Endothelial cell of umbilical vein (primary cell): ENCODE measurements around the gene CYB5R2. TPM values are rescaled to one million over a fixed set of nuclear protein-coding genes. Genes with fewer than 3 reads are reported as not detected.

Experiments
- BruUV-seq: library from RNA; stranded (reverse); fragments of 400-500 nt; replicated peaks from 2 replicates; lab custom pipeline; 2021; lab: Mats Ljungman, UMichigan
- CTCF ChIA-PET: fragments of 300-600, 350-600 bp; sonication (Branson Sonifier 250); formaldehyde crosslinking; loops from one replicate; lab custom pipeline; 2021; ENCODE audit warnings: antibody characterized with exemption, inconsistent platforms; lab: Charles Lee
- POLR2A ChIA-PET: fragments of 300-600, 350-600 bp; sonication (Branson Sonifier 250); formaldehyde crosslinking; loops from one replicate; lab custom pipeline; 2021; ENCODE audit warnings: antibody characterized with exemption, inconsistent platforms; lab: Charles Lee
- DNase-seq: peaks from one replicate; pipeline ENCODE4 v3.0.0-alpha.2; 2011; ENCODE audit warnings: low read depth, low spot score
- FAIRE-seq: peaks from 2 replicates; lab custom pipeline; 2011; peaks lifted over from hg19 to GRCh38; lab: Jason Lieb, UNC
- H2AFZ ChIP-seq: 2 replicates; pipeline ENCODE4 v1.6.0; 2012; ENCODE audit warnings: low read depth, low read length, control low read depth, inconsistent platforms
- H3K27ac ChIP-seq: 2 replicates; pipeline ENCODE4 v1.5.1; 2011; ENCODE audit warnings: low read depth, mild to moderate bottlenecking, control low read depth, low read length, moderate library complexity; ENCODE audit not compliant: insufficient read depth
- H3K27me3 ChIP-seq, 2 experiments: 2 replicates each; pipeline versions ENCODE4 v1.6.0 to v1.6.1; 2011; ENCODE audit warnings: low read length in 2 of 2, mixed read lengths in 1 of 2; ENCODE audit not compliant: control insufficient read depth in 2 of 2, insufficient read depth in 2 of 2
- H3K36me3 ChIP-seq, 2 experiments: 2 replicates in 1 of 2; 3 replicates in 1 of 2; pipeline ENCODE4 v1.5.1; 2011; ENCODE audit warnings: low read length in 2 of 2, mild to moderate bottlenecking in 1 of 2, moderate library complexity in 1 of 2; ENCODE audit not compliant: control insufficient read depth in 2 of 2, insufficient read depth in 2 of 2; ENCODE audit errors: extremely low read depth in 1 of 2
- H3K4me1 ChIP-seq: 3 replicates; pipeline ENCODE4 v1.5.1; 2011; ENCODE audit warnings: mild to moderate bottlenecking, low read length; ENCODE audit not compliant: control insufficient read depth, insufficient read depth; ENCODE audit errors: extremely low read depth
- H3K4me2 ChIP-seq: 2 replicates; pipeline ENCODE4 v1.6.1; 2011; ENCODE audit warnings: low read length, control low read depth, mixed read lengths; ENCODE audit not compliant: insufficient read depth
- H3K4me3 ChIP-seq, 3 experiments: fragments of 200-600 bp in 1 of 3; sonication (generic), shearing (Covaris generic) in 1 of 3; replicated peaks in 1 of 3; 2 replicates each; pipeline ENCODE4 v1.5.1; 2011 to 2016; ENCODE audit warnings: control low read depth in 3 of 3, low read length in 3 of 3, mild to moderate bottlenecking in 2 of 3, inconsistent platforms in 1 of 3, low read depth in 1 of 3, moderate library complexity in 1 of 3; ENCODE audit not compliant: insufficient read depth in 1 of 3
- H3K79me2 ChIP-seq: 2 replicates; pipeline ENCODE4 v1.6.0; 2012; ENCODE audit warnings: low read length, inconsistent platforms; ENCODE audit not compliant: control insufficient read depth, insufficient read depth
- H3K9ac ChIP-seq: replicated peaks from 2 replicates; pipeline ENCODE3; 2011; ENCODE audit warnings: low read length, control low read depth; ENCODE audit not compliant: insufficient read depth; ENCODE audit errors: extremely low read depth
- H3K9me1 ChIP-seq: replicated peaks from 3 replicates; pipeline ENCODE4 v1.6.0; 2011; ENCODE audit warnings: mild to moderate bottlenecking, low read length; ENCODE audit not compliant: control insufficient read depth, insufficient read depth; ENCODE audit errors: extremely low read depth
- H3K9me3 ChIP-seq: replicated peaks from 2 replicates; pipeline ENCODE4 v1.5.1; 2012; ENCODE audit warnings: low read length, inconsistent platforms; ENCODE audit not compliant: control insufficient read depth, insufficient read depth
- H4K20me1 ChIP-seq: replicated peaks from 2 replicates; pipeline ENCODE3; 2011; ENCODE audit warnings: mild to moderate bottlenecking, low read length; ENCODE audit not compliant: control insufficient read depth, insufficient read depth; ENCODE audit errors: extremely low read depth
- EZH2 ChIP-seq: IDR thresholded peaks from 2 replicates; pipeline ENCODE4 v1.6.1; 2012; ENCODE audit warnings: borderline replicate concordance, low read depth, mild to moderate bottlenecking, moderate library complexity, low read length, inconsistent platforms; ENCODE audit not compliant: severe bottlenecking
- FOS ChIP-seq: IDR thresholded peaks from 2 replicates; pipeline ENCODE4 v1.6.1; 2011; ENCODE audit warnings: mild to moderate bottlenecking, low read length, moderate library complexity, borderline replicate concordance; ENCODE audit not compliant: insufficient read depth
- GATA2 ChIP-seq: IDR thresholded peaks from 2 replicates; pipeline ENCODE4 v1.7.0; 2011; ENCODE audit warnings: low read depth, mild to moderate bottlenecking, moderate library complexity, mixed read lengths, low read length; ENCODE audit not compliant: insufficient read length, insufficient read depth
- JUN ChIP-seq: IDR thresholded peaks from 2 replicates; pipeline ENCODE4 v1.6.1; 2011; ENCODE audit warnings: borderline replicate concordance, low read depth; ENCODE audit not compliant: insufficient read length, insufficient read depth
- MAX ChIP-seq: IDR thresholded peaks from 2 replicates; pipeline ENCODE4 v1.6.1; 2011; ENCODE audit not compliant: insufficient read depth, insufficient read length
- MYC ChIP-seq: IDR thresholded peaks from one replicate; pipeline ENCODE4 v1.6.1; 2011; ENCODE audit warnings: mild to moderate bottlenecking, low read depth, low read length
- POLR2A ChIP-seq: IDR thresholded peaks from 2 replicates; pipeline ENCODE4 v1.6.1; 2012; ENCODE audit warnings: low read depth, mild to moderate bottlenecking, control low read depth, low read length
- POLR2AphosphoS5 ChIP-seq: IDR thresholded peaks from 2 replicates; pipeline ENCODE4 v1.6.1; 2012; ENCODE audit warnings: low read depth, mild to moderate bottlenecking, control low read depth, low read length, moderate library complexity; ENCODE audit not compliant: insufficient read depth
- dilution Hi-C: fragments of 300-500 bp; cut with MboI; formaldehyde crosslinking; loops from one replicate; pipeline ENCODE4 v1.15.0; 2019; ENCODE audit warnings: low sequenced_read_pairs; ENCODE audit not compliant: extremely low pct_ligation_motif_present
- intact Hi-C: fragments of 100-400 bp; cut with micrococcal nuclease; formaldehyde crosslinking; loops from one replicate; pipeline ENCODE4 v1.10.0; 2022
- polyA plus RNA-seq, 4 experiments: library from polyadenylated mRNA; depleted of rRNA in 3 of 4; stranded (reverse) in 3 of 4; unstranded in 1 of 4; fragments of >200 nt; gene quantifications; 2 replicates each; pipeline versions ENCODE4 v1.2.1 to v1.2.3, GENCODE V29; 2011 to 2012; ENCODE audit warnings: missing spikeins in 1 of 4
- total RNA-seq: library from RNA; stranded (reverse); gene quantifications from 2 replicates; pipeline ENCODE4 v1.2.3, GENCODE V29; 2021
- TF ChIP-seq, protein P1 (sequence below), 2 donors: IDR thresholded peaks; 1 replicate in 1 of 2; 2 replicates in 1 of 2; pipeline ENCODE4 v1.5.1; 2011; ENCODE audit warnings: low read length in 2 of 2, mild to moderate bottlenecking in 2 of 2, moderate library complexity in 2 of 2, control low read depth in 1 of 2, inconsistent platforms in 1 of 2, low read depth in 1 of 2; ENCODE audit not compliant: insufficient read depth in 1 of 2; ENCODE audit errors: extremely low read depth in 1 of 2

The CYB5R2 gene
- total and polyA plus RNA-seq, 2 donors (not counting 3 experiments of a cell fraction or from before 2014, with no cell fraction given): 4.8 to 5.0 TPM

- H4K20me1 ChIP-seq: no peaks in the 10 kb centered on the region
- no TSS peak for BruUV-seq
- H3K4me1 ChIP-seq: peaks cover 2% of the 10 kb centered on the region
- H3K9ac ChIP-seq: no peak overlapping the region
- H3K36me3 ChIP-seq: no peaks in the 10 kb centered on the region
- FAIRE-seq (no peak), DNase-seq (no peak)
- H3K9me1 ChIP-seq: no peaks in the 10 kb centered on the region
- H3K79me2 ChIP-seq: no peaks in the 10 kb centered on the region
- no peak for TF ChIP-seq JUN
- TF ChIP-seq EZH2: no peak
- no peak for TF ChIP-seq MAX
- no peak for TF ChIP-seq POLR2A
- TF ChIP-seq, protein P1, sequence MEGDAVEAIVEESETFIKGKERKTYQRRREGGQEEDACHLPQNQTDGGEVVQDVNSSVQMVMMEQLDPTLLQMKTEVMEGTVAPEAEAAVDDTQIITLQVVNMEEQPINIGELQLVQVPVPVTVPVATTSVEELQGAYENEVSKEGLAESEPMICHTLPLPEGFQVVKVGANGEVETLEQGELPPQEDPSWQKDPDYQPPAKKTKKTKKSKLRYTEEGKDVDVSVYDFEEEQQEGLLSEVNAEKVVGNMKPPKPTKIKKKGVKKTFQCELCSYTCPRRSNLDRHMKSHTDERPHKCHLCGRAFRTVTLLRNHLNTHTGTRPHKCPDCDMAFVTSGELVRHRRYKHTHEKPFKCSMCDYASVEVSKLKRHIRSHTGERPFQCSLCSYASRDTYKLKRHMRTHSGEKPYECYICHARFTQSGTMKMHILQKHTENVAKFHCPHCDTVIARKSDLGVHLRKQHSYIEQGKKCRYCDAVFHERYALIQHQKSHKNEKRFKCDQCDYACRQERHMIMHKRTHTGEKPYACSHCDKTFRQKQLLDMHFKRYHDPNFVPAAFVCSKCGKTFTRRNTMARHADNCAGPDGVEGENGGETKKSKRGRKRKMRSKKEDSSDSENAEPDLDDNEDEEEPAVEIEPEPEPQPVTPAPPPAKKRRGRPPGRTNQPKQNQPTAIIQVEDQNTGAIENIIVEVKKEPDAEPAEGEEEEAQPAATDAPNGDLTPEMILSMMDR (IDR thresholded peaks at IDR 0.05; ENCODE audit: extremely low read depth in 1 of 2, insufficient read depth in 1 of 2, low read depth in 1 of 2, low read length in 2 of 2): no peak
- no peak for TF ChIP-seq FOS
- no peak for TF ChIP-seq GATA2
- no peak for TF ChIP-seq POLR2AphosphoS5
- no peak for TF ChIP-seq MYC
- no peak overlapping the region for H2AFZ ChIP-seq
- CTCF ChIA-PET: interaction anchor here (1.3 to 3.9 kb wide), 4 partner anchors 10 to 71 kb away, joined by 4 to 34 read pairs (median 10); no protein-coding TSS in a partner anchor
- no peak overlapping the region for H3K27ac ChIP-seq
- H3K4me3 ChIP-seq: no peak overlapping the region
- H3K9me3 ChIP-seq: no peaks in the 10 kb centered on the region
- POLR2A ChIA-PET: no interaction called here
- intact Hi-C loops: no loop called here
- H3K4me2 ChIP-seq: no peak overlapping the region
- H3K27me3 ChIP-seq: no peaks in the 10 kb centered on the region
- dilution Hi-C loops: no loop called here
Measured at GRCh38 chr11:7642747-7643146, 30.6 kb downstream of the CYB5R2 start.
